Ishikawa (cell line): ENCODE data around the gene MVB12A.

Experiments used
- EP300 ChIP-seq: IDR thresholded peaks from 2 replicates; pipeline ENCODE4 v1.6.1; 2012; ENCODE audit warnings: borderline replicate concordance
- TAF1 ChIP-seq: IDR thresholded peaks from 2 replicates; pipeline ENCODE4 v1.6.1; 2012; ENCODE audit warnings: low read depth, mild to moderate bottlenecking
- TEAD4 ChIP-seq: IDR thresholded peaks from 2 replicates; pipeline ENCODE4 v1.6.1; 2012
- ZBTB7A ChIP-seq: IDR thresholded peaks from 2 replicates; pipeline ENCODE4 v1.6.1; 2012; ENCODE audit warnings: low read depth

- no peak for TF ChIP-seq TAF1
- no peak for TF ChIP-seq ZBTB7A
- TF ChIP-seq EP300, result no peak
- TF ChIP-seq TEAD4, result no peak
Measured at GRCh38 chr19:17379221-17379631, 40.6 kb upstream of the MVB12A start.
